ENCODE data around the gene VMP1.

GRCh38 chr17:59716427-59716826 is 9.0 kb downstream of the VMP1 start:
- TF ChIP-seq PHF5A (CRISPR knock-in tag; IDR thresholded peaks at IDR 0.05; ENCODE audit: low read depth, unreplicated experiment) (no peak), CTCF (CRISPR knock-in tag; IDR thresholded peaks at IDR 0.05) (no peak), ZBTB46 (CRISPR knock-in tag; IDR thresholded peaks at IDR 0.05; ENCODE audit: borderline replicate concordance) (no peak), ZNF878 (CRISPR knock-in tag; IDR thresholded peaks at IDR 0.05) (no peak), KLF9 (CRISPR knock-in tag; IDR thresholded peaks at IDR 0.05; ENCODE audit: low read depth) (no peak), MTF2 (CRISPR knock-in tag; IDR thresholded peaks at IDR 0.05; ENCODE audit: borderline replicate concordance) (no peak), TCF12 (IDR thresholded peaks at IDR 0.05) (no peak), TCF12 (CRISPR knock-in tag; IDR thresholded peaks at IDR 0.05) (no peak), CBX5 (CRISPR knock-in tag; IDR thresholded peaks at IDR 0.05; ENCODE audit: borderline replicate concordance) (no peak), ELK4 (CRISPR knock-in tag; IDR thresholded peaks at IDR 0.05; ENCODE audit: borderline replicate concordance) (no peak), POGZ (CRISPR knock-in tag; IDR thresholded peaks at IDR 0.05) (no peak), ARID3A (IDR thresholded peaks at IDR 0.05; ENCODE audit: low read depth, low read length) (no peak), ZNF687 (CRISPR knock-in tag; IDR thresholded peaks at IDR 0.05) (no peak), TRAFD1 (CRISPR knock-in tag; IDR thresholded peaks at IDR 0.05; ENCODE audit: borderline replicate concordance) (no peak), YY1 (IDR thresholded peaks at IDR 0.05; ENCODE audit: insufficient read depth, insufficient replicate concordance, low read depth, low read length) (no peak)
